T-cell (primary cell): ENCODE results near the gene ALKBH2. TPM values are rescaled to one million over a fixed set of nuclear protein-coding genes. Genes with fewer than 3 reads are reported as not detected.

ENCODE experiments used
- ATAC-seq, 4 experiments: fragments of 200-7000 bp in 3 of 4; fragments of 150-1000 bp in 1 of 4; cut with Tn5 transposase; replicated peaks in 1 of 4; 1 replicate in 3 of 4; 2 replicates in 1 of 4; pipeline ENCODE4 v1.10.0; 2021; ENCODE audit warnings: moderate library complexity in 3 of 4, mild to moderate bottlenecking in 2 of 4, moderate number of reproducible peaks in 1 of 4
- CTCF ChIA-PET, 2 donors: fragments of 300-600 bp; sonication (Branson Sonifier 250); formaldehyde crosslinking; loops; one replicate each; lab custom pipeline; 2022; ENCODE audit warnings: antibody characterized with exemption in 2 of 2; lab: Charles Lee
- POLR2A ChIA-PET, 2 donors: fragments of 300-600 bp; sonication (Branson Sonifier 250); formaldehyde crosslinking; loops; one replicate each; lab custom pipeline; 2022; ENCODE audit warnings: antibody characterized with exemption in 2 of 2; lab: Charles Lee
- DNase-seq, 35 experiments: peaks; one replicate each; pipeline versions ENCODE4 v3.0.0 to v3.0.0-alpha.2; 2013 to 2023
- H3K27ac ChIP-seq: one replicate; pipeline ENCODE4 v1.5.1; 2013; ENCODE audit warnings: low read length
- H3K27me3 ChIP-seq, 2 experiments: replicated peaks in 1 of 2; 1 replicate in 1 of 2; 2 replicates in 1 of 2; pipeline versions ENCODE4 v1.6.1 to v1.7.0; 2013; ENCODE audit warnings: low read length in 1 of 2, mixed read lengths in 1 of 2; ENCODE audit not compliant: control insufficient read depth in 2 of 2, insufficient read depth in 2 of 2; ENCODE audit errors: extremely low read depth in 1 of 2
- H3K36me3 ChIP-seq, 2 donors: 1 replicate in 1 of 2; 2 replicates in 1 of 2; pipeline versions ENCODE4 v1.6.1 to v1.7.0; 2013; ENCODE audit warnings: low read length in 1 of 2; ENCODE audit not compliant: control insufficient read depth in 2 of 2, insufficient read depth in 1 of 2; ENCODE audit errors: extremely low read depth in 1 of 2
- H3K4me1 ChIP-seq, 2 experiments: 1 replicate in 1 of 2; 2 replicates in 1 of 2; pipeline versions ENCODE4 v1.6.1 to v1.7.0; 2013; ENCODE audit warnings: low read length in 2 of 2, mixed read lengths in 1 of 2; ENCODE audit not compliant: insufficient read depth in 2 of 2, control insufficient read depth in 1 of 2; ENCODE audit errors: extremely low read depth in 1 of 2
- H3K4me3 ChIP-seq, 2 donors: 1 replicate in 1 of 2; 2 replicates in 1 of 2; pipeline versions ENCODE4 v1.5.1 to v1.7.0; 2013; ENCODE audit warnings: mild to moderate bottlenecking in 2 of 2, low read length in 1 of 2, moderate library complexity in 1 of 2; ENCODE audit not compliant: control insufficient read depth in 1 of 2; ENCODE audit errors: extremely low read depth in 1 of 2
- H3K9me3 ChIP-seq: 2 replicates; pipeline ENCODE4 v1.7.0; 2013
- H3K27ac Mint-ChIP-seq, 2 donors: one replicate each; pipeline ENCODE4 v1.8.0; 2020 to 2021; ENCODE audit warnings: mild to moderate bottlenecking in 2 of 2, mixed read lengths in 2 of 2
- H3K27me3 Mint-ChIP-seq, 2 donors: one replicate each; pipeline ENCODE4 v1.8.0; 2021 to 2022; ENCODE audit warnings: mixed read lengths in 2 of 2
- H3K36me3 Mint-ChIP-seq: one replicate; pipeline ENCODE4 v1.8.0; 2021; ENCODE audit warnings: mixed read lengths
- H3K4me1 Mint-ChIP-seq, 3 donors: one replicate each; pipeline ENCODE4 v1.8.0; 2020 to 2022; ENCODE audit warnings: mixed read lengths in 3 of 3, mild to moderate bottlenecking in 1 of 3
- H3K4me3 Mint-ChIP-seq, 3 donors: one replicate each; pipeline ENCODE4 v1.8.0; 2020 to 2022; ENCODE audit warnings: mild to moderate bottlenecking in 3 of 3, mixed read lengths in 3 of 3, moderate library complexity in 3 of 3
- H3K9me3 Mint-ChIP-seq, 3 donors: one replicate each; pipeline ENCODE4 v1.8.0; 2020 to 2022; ENCODE audit warnings: mixed read lengths in 3 of 3
- WGBS: methylation state at CpG from one replicate; pipeline ENCODE4 v1.1.5; 2013; ENCODE audit warnings: missing lambda C conversion rate; ENCODE audit not compliant: insufficient coverage; 5-methylcytosine and 5-hydroxymethylcytosine counted together
- total RNA-seq, 35 experiments: library from RNA in 6 of 35; stranded (reverse) in 6 of 35; fragments of 120-200 nt in 1 of 35; gene quantifications; one replicate each; pipeline versions ENCODE4 v1.2.1 to v1.2.4 and lab custom pipeline; 2013 to 2026

Gene ALKBH2
- 10 to 100 TPM in 4 of 5 donors, 1 to 10 TPM in 1; 7.9 to 24.6 (median 19.3) TPM for total RNA-seq
- 17.2 TPM for total RNA-seq (2013)
- total RNA-seq (lab: John Stamatoyannopoulos, UW) = 5.6 to 42.7 (median 12.3) reads per million in 29 experiments

DNA sequence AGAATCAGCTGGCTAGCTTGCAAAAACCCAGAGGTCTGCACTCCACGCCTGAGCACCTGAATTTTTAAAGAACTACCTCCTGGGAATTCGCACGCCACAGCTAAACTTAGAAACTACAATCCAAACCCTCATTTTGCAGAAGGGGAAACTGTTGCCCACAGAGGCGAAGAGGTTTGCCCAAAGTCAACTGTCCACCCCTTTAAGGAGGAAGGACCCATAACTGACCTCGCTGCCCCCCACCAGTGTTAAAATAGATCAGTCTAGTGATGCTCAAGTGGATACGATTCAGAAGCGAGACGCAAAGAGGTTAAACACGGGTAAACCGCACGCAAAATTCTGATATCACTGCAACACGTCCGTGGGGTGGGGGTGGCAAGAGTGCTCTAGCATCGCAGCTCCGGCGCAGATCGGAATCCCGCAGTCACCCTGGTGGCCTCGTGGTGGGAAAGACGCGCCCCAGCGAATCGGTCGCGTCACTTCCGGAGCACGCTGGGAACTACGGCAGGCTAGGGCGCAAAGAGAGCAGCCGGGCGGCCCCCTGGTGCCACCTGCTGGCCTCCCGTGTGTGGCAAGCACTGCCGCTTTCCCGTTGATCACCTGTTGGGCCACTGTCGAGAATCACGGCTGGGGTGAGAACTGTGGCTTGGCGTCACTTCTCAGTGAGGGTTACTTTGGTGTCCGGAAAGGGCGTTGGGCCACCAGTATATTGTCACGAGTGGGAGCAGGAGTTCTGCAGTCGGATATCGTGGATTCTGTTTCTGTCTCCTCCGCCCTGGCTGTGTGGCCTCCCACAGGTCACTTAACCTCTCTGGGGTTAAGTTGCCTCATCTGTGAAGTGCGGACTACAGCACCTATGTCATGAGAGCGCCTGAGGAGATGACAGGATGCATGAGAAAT is at the start of gene ALKBH2:
Gene ALKBH2 (minus strand): TSS at position 451 of the 897 bp plus-strand sequence. CDS start 686 bp downstream, outside the sequence.
- Histone ChIP-seq H3K27me3 (no peaks in the 10 kb centered on the region), H3K4me1 (peaks cover 8 to 42% of the 10 kb centered on the region in 2 experiments), H3K9me3 (no peaks in the 10 kb centered on the region), H3K27ac (peak within 1 kb of the TSS; percentile 74), H3K36me3 (peaks cover 3 to 19% of the 10 kb centered on the region in 2 donors), H3K4me3 (peak within 1 kb of the TSS; percentile 79 to 80)
- DNase-seq (peak; percentile 86 to 98 (median 95)), ATAC-seq (peak; percentile 72 to 80 (median 76))
- H3K4me3 Mint-ChIP-seq = peak within 1 kb of the TSS; percentile 83 to 87 (median 83)
- no peaks in the 10 kb centered on the region for H3K9me3 Mint-ChIP-seq
- WGBS = 4% methylated on average over 41 of the region's 45 CpGs
- peaks cover 8% of the 10 kb centered on the region for H3K36me3 Mint-ChIP-seq
- ChIA-PET POLR2A (no interaction called here), CTCF (interaction anchor here (0.6 to 2.7 kb wide), 10 partner anchors 19 to 1482 kb away, joined by 3 to 9 read pairs (median 4); partner anchors contain the start of gene ISCU (in 1 of the 2))
- no peaks in the 10 kb centered on the region for H3K27me3 Mint-ChIP-seq
- H3K27ac Mint-ChIP-seq = peak within 1 kb of the TSS; percentile 79 to 89
- H3K4me1 Mint-ChIP-seq = peaks cover 31 to 34% (median 33%) of the 10 kb centered on the region in 3 donors

DNA sequence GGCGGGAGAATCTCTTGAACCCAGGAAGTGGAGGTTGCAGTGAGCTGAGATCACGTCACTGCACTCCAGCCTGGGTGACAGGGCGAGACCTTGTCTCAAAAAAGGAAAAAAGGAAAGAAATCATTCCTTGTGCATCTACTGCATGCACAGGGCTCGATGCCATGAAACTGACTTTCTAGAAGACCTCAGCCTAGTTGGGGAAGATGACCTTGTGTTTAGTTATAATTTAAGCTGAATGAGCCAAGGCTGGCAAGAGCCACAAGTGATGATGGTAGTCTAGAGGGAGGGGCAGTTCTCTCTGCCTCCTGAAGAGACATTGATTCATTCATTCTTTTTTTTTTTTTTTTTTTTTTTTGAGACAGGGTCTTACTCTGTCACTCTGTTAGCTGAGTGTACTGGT is 47.3 kb upstream of the ALKBH2 start:
- ChIA-PET CTCF (interaction anchor here in 1 of 2 donors (0.6 kb wide), 2 partner anchors 28 to 588 kb away, joined by 3 to 7 read pairs; no protein-coding TSS in a partner anchor), POLR2A (interaction anchor here in 1 of 2 donors (0.5 kb wide), 1 partner anchor 31 kb away, joined by 3 read pairs; no protein-coding TSS in a partner anchor)
- H3K27ac ChIP-seq = no peak overlapping the region
- H3K9me3 ChIP-seq = no peaks in the 10 kb centered on the region
- Mint-ChIP-seq H3K4me3 (no peak overlapping the region), H3K27me3 (peaks cover 0 to 2% of the 10 kb centered on the region in 2 donors), H3K36me3 (peaks cover 14% of the 10 kb centered on the region), H3K4me1 (peaks cover 7 to 10% (median 8%) of the 10 kb centered on the region in 3 donors), H3K27ac (no peak overlapping the region), H3K9me3 (peaks cover 0 to 10% (median 6%) of the 10 kb centered on the region in 3 donors)
- DNase-seq = no peak
- peaks cover 0 to 2% of the 10 kb centered on the region in 2 experiments for H3K4me1 ChIP-seq
- no peak for ATAC-seq
- H3K27me3 ChIP-seq = no peaks in the 10 kb centered on the region
- no peaks in the 10 kb centered on the region for H3K36me3 ChIP-seq
- H3K4me3 ChIP-seq = no peak overlapping the region
- 89% methylated on average over 4 of the region's 4 CpGs for WGBS

DNA sequence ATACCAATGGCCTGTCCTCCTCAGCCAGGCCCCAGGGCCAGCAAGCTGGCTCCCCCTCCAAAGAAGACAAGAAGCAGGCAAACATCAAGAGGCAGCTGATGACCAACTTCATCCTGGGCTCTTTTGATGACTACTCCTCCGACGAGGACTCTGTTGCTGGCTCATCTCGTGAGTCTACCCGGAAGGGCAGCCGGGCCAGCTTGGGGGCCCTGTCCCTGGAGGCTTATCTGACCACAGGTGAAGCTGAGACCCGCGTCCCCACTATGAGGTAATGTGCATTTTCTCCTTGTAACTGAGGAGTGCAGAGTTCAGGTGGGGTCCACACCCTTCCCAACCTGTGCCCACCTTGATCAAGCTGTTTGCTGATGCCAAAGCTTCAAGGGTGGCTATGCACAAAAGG is 46.5 kb upstream of the ALKBH2 start:
- no peak overlapping the region for H3K27ac ChIP-seq
- DNase-seq (no peak), ATAC-seq (no peak)
- H3K9me3 ChIP-seq = no peaks in the 10 kb centered on the region
- ChIA-PET POLR2A (no interaction called here), CTCF (no interaction called here)
- H3K4me3 ChIP-seq = no peak overlapping the region
- H3K4me1 ChIP-seq = peaks cover 0 to 2% of the 10 kb centered on the region in 2 experiments
- peaks cover 0 to 2% of the 10 kb centered on the region in 2 donors for H3K27me3 Mint-ChIP-seq
- H3K27ac Mint-ChIP-seq = no peak overlapping the region
- H3K36me3 Mint-ChIP-seq = peaks cover 14% of the 10 kb centered on the region
- H3K4me1 Mint-ChIP-seq = peaks cover 7 to 10% (median 8%) of the 10 kb centered on the region in 3 donors
- WGBS = 80% methylated on average over 5 of the region's 7 CpGs
- no peaks in the 10 kb centered on the region for H3K36me3 ChIP-seq
- no peak overlapping the region for H3K4me3 Mint-ChIP-seq
- no peaks in the 10 kb centered on the region for H3K27me3 ChIP-seq
- peaks cover 0 to 10% (median 6%) of the 10 kb centered on the region in 3 donors for H3K9me3 Mint-ChIP-seq

DNA sequence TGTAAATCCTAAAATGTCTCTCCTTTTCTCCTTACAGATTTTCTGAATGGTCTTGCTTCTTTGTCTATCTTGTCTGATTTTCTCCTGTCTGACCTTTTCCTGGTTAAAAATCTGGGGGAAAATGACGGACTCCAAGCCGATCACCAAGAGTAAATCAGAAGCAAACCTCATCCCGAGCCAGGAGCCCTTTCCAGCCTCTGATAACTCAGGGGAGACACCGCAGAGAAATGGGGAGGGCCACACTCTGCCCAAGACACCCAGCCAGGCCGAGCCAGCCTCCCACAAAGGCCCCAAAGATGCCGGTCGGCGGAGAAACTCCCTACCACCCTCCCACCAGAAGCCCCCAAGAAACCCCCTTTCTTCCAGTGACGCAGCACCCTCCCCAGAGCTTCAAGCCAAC is 46.1 kb upstream of the ALKBH2 start:
- Mint-ChIP-seq H3K9me3 (peaks cover 0 to 10% (median 6%) of the 10 kb centered on the region in 3 donors), H3K4me1 (peaks cover 7 to 10% (median 8%) of the 10 kb centered on the region in 3 donors), H3K27me3 (peaks cover 0 to 2% of the 10 kb centered on the region in 2 donors), H3K36me3 (peaks cover 13% of the 10 kb centered on the region), H3K4me3 (no peak overlapping the region), H3K27ac (no peak overlapping the region)
- peaks cover 0 to 2% of the 10 kb centered on the region in 2 experiments for H3K4me1 ChIP-seq
- H3K27me3 ChIP-seq = no peaks in the 10 kb centered on the region
- ATAC-seq (no peak), DNase-seq (no peak)
- 95% methylated on average over 9 of the region's 9 CpGs for WGBS
- no peak overlapping the region for H3K27ac ChIP-seq
- H3K36me3 ChIP-seq = no peaks in the 10 kb centered on the region
- ChIA-PET CTCF (no interaction called here), POLR2A (no interaction called here)
- no peak overlapping the region for H3K4me3 ChIP-seq
- no peaks in the 10 kb centered on the region for H3K9me3 ChIP-seq

DNA sequence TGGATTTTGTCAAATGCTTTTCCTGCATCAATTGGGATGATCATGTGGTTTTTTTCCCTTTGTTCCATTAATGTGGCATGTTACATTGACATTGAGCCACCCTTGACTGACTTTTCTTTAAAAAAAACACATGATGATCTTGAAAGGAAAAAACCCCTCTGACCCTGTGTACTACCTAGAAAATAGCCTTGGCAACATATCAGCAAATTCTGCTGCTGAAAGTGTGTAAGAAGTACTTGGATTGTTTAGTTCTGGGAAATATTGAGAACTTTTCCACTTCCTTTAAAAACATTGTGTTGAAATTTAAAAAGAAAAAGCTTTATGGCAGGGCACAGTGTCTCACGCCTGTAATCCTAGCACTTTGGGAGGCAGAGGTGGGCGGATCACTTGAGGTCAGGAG is 43.8 kb upstream of the ALKBH2 start:
- POLR2A ChIA-PET = interaction anchor here in 1 of 2 donors (0.7 kb wide), 1 partner anchor 175 kb away, joined by 5 read pairs; no protein-coding TSS in a partner anchor
- no peaks in the 10 kb centered on the region for H3K36me3 ChIP-seq
- no peaks in the 10 kb centered on the region for H3K27me3 ChIP-seq
- Mint-ChIP-seq H3K4me3 (no peak overlapping the region), H3K9me3 (peaks cover 0 to 10% (median 6%) of the 10 kb centered on the region in 3 donors), H3K27ac (no peak overlapping the region), H3K36me3 (peaks cover 12% of the 10 kb centered on the region), H3K4me1 (no peaks in the 10 kb centered on the region), H3K27me3 (peaks cover 0 to 2% of the 10 kb centered on the region in 2 donors)
- no peaks in the 10 kb centered on the region for H3K4me1 ChIP-seq
- H3K9me3 ChIP-seq = no peaks in the 10 kb centered on the region
- no peak overlapping the region for H3K27ac ChIP-seq
- DNase-seq (no peak), ATAC-seq (no peak)
- CTCF ChIA-PET = interaction anchor here in 1 of 2 donors (0.6 kb wide), 1 partner anchor 118 kb away, joined by 3 read pairs; no protein-coding TSS in a partner anchor
- H3K4me3 ChIP-seq = no peak overlapping the region
- no CpG with 5 or more reads among the region's 2 CpGs for WGBS
